HG03342 (cell line): ENCODE data around the gene MAPK10.
"Not testable (repeated sequence)": the region's sequence is repeated elsewhere in the genome, so short reads cannot be mapped to it uniquely, and the experiment has no call there.

Experiments used
- ATAC-seq: cut with Tn5 transposase; IDR thresholded peaks from one replicate; pipeline ENCODE4 v1.9.1; 2021; ENCODE audit warnings: mild to moderate bottlenecking, moderate library complexity; ENCODE audit not compliant: unreplicated experiment

MAPK10 gene

GRCh38 chr4:86114563-86114962 lies 245.3 kb downstream of the MAPK10 start:
- ATAC-seq: no peak

DNA sequence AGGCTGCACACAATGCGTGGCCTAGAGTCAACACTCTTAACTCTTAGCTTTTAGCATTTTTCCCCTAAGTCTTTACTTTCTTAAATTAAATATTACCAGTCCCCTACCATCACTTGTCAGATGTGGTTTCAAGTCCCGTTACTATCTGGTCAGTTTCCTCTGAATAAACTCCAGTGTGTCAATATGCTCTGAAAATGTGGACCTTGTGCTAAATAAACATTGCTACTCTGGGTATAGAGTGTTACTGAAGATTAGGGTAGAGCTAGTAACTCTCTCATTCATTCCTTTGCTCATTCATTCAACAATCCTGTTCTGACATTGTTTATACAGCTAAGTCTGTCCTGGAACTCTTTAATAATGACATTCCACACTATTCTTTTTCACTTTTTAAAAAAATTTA lies 251.0 kb downstream of the MAPK10 start:
- ATAC-seq: no peak

GRCh38 chr4:86108137-86108536 lies 251.7 kb downstream of the MAPK10 start:
- no peak for ATAC-seq

GRCh38 chr4:86107112-86107511 lies 252.7 kb downstream of the MAPK10 start:
- no peak for ATAC-seq

DNA sequence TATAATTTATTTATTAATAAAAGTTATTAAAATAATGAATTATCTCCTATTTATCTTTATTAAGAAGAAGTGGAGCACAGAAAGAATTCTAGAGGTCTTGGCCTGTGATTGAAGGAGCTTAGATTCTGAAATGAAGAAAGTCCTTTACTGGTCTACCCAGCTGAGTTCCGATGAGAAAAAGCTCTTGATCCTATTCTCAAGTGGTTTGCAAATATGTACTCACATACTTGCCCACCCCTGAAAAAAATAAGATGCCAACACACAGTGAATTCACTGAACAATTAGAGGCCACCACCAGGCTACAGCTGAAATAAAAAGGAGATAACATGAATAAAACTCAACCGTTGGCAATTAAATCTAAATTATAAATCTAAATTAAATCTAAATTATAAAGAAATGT lies 253.4 kb downstream of the MAPK10 start:
- ATAC-seq: no peak

DNA sequence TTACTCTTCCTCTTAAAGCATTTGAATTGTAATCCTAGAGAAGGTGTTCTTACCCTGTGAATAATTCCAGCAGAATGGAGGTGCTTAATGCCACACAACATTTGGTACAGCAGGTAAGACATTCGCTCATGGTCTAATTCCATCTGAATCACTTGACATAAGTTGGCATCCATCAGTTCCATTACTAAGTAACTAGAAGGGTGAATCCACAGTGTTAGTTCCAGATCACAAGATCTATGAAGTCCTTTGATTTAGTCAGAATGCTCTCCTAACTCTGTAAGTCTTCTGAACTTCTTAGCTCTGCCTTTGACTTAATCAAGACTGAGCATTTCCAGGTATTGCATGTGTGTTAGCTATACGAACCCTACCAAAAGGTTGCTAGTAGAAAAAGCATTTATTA lies 258.0 kb downstream of the MAPK10 start:
- no peak for ATAC-seq

DNA sequence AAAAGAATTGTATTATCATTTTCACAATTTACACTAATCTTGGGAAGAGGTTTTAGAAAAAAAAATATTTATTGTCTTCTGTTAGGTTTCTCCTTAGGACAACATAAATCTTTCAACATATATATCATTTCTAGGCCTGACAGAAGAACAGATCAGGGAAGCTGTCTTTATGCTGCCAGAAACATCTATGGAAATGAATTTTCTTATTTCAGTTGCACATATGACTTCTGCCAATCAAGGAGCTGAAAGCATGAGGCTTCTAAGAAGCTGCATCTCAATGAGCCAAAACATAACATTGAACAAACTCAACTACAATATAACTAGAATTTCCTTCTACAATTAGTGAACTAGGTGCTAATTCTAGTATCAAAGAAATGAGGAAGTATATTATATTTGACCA lies 258.4 kb downstream of the MAPK10 start:
- ATAC-seq: no peak

- ATAC-seq: no peak
Measured at GRCh38 chr4:86100539-86101215, 259.2 kb downstream of the MAPK10 start.

DNA sequence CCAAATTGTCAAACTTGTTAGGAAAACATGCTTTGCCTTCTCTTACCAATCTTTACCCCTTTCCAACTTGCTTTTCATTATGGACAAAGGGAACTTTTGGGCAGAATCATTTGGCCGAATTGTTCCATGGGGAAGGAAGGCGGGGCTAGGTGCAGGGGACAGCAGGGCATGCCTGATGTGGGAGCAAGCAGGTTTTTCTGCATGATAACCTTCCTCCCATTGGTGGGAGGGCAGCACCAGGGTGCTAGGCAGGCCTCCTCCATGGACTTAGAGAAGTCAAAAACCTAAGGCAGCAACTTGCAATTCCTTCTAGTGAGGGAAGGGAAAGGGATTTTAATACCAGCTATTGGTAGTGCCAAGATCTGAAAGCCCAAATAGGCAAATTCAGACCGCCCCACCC lies 260.5 kb downstream of the MAPK10 start:
- ATAC-seq: no peak

DNA sequence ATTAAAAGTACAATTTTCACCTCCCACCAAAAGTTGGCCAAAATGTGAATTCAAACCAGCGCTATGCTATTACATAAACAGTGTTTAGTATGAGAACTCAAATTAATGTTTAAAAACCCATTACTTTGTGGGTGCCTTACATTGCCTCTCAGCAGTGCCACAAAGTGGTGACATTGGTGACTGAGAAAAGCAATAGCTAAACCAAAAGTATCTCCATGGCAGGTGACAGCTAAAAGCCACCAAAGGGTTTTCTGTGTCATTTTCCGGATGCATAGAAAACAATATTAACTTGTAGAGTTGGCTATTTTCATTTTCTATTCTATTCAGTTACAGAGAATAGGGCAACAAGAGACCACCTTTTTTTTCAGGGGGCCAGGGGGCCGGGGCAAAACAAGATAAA lies 261.2 kb downstream of the MAPK10 start:
- ATAC-seq: no peak

- no peak for ATAC-seq
Measured at GRCh38 chr4:86096373-86096772, 263.5 kb downstream of the MAPK10 start.

DNA sequence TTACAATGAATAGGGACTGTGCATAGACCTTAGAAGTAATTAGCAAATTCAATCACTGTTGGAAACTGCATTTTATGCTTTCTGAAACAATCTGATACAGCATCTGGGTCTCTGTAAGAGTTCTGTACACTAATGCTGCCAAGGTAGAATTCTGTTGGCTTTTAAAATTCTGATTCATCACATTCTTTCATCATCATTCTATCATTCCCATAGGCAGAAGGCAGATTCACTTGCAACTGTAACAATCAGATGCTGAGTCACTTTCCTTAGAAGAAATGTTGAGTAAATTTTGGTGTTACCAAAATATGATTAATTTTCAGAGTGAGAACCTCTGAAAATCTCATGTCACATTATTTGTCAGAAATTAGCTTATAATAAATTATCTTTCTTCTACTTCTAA lies 267.2 kb downstream of the MAPK10 start:
- no peak for ATAC-seq

DNA sequence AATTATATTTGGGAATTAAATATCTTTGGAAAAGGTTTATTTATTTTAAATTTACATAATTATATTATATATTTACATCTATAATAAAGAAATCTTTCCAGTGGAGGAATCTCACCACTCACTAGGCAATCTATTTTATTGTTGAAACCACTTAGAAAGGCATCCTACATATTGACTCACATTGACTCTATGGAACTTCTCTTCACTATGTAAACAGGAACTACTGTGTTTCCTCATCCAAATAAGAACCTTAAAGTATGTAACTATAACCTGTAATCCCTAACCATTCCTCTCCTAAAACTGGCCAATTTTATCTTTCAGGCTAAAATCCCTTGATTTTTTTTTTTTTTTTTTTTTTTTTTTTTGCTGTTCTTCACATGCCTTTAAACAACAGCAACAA lies 268.7 kb downstream of the MAPK10 start:
- ATAC-seq: no peak

DNA sequence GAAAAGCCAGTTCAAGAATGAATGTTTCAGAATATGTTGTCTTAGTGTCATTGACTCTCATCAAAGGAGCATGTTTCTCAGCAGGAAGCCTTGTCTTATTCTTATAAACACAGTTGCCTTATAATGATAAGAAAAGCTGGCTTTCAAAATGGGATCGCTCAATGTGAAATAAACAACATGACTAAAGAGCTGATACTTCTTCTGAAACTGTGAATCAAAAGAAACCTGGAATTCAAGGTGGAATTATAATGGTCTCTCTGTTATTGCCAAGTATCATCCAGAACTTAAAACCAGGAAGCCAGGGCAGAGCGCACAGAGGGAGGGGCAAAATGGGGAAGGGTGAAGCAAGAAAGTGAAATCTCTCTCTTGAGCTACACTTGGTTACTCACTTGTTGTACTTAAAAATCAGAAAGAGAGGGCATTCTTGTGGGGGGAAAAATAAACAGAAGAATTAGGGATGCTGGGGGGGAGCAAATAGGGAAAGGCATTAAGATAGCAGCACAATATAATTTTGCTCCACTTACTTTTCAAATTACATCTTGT lies 270.0 kb downstream of the MAPK10 start:
- ATAC-seq: no peak

GRCh38 chr4:86089053-86089452 lies 270.8 kb downstream of the MAPK10 start:
- no peak for ATAC-seq

- ATAC-seq: not testable (repeated sequence)
Measured at GRCh38 chr4:86075796-86076195, 284.1 kb downstream of the MAPK10 start.

GRCh38 chr4:86060341-86060740 lies 299.5 kb downstream of the MAPK10 start:
- no peak for ATAC-seq

GRCh38 chr4:86058621-86059020 lies 301.2 kb downstream of the MAPK10 start:
- no peak for ATAC-seq

GRCh38 chr4:86055898-86056297 lies 304.0 kb downstream of the MAPK10 start:
- no peak for ATAC-seq

GRCh38 chr4:86054286-86055032 lies 305.4 kb downstream of the MAPK10 start:
- no peak for ATAC-seq

DNA sequence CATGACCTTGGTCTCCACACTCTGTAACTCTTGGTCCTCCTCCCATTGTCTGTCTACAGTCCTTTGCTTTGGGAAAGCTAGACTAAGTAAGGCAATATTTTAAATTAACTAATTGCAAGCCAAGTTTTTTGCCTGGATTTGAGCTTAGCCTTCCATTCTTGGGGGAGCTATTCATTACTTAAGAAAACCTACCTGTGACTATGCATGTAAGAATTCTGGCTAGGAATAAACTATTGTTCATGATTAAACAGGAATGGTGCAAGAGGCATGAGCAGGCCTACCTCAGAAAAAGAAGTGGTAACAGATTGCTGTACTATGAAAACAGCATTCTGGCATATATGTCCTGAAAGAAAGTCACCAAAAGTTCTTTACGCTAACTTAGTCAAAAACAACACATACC lies 309.4 kb downstream of the MAPK10 start:
- ATAC-seq: no peak

GRCh38 chr4:86048426-86048825 lies 311.4 kb downstream of the MAPK10 start:
- ATAC-seq: no peak
